ENCODE measurements around the gene BUD31. TPM values are rescaled to one million over a fixed set of nuclear protein-coding genes. Genes with fewer than 3 reads are reported as not detected.

The BUD31 gene
- total and polyA plus RNA-seq, 10 of the 15 experiments (the other 5 are each of a cell fraction or from before 2014, with no cell fraction given) = 74.2 to 317 (median 130) TPM

DNA sequence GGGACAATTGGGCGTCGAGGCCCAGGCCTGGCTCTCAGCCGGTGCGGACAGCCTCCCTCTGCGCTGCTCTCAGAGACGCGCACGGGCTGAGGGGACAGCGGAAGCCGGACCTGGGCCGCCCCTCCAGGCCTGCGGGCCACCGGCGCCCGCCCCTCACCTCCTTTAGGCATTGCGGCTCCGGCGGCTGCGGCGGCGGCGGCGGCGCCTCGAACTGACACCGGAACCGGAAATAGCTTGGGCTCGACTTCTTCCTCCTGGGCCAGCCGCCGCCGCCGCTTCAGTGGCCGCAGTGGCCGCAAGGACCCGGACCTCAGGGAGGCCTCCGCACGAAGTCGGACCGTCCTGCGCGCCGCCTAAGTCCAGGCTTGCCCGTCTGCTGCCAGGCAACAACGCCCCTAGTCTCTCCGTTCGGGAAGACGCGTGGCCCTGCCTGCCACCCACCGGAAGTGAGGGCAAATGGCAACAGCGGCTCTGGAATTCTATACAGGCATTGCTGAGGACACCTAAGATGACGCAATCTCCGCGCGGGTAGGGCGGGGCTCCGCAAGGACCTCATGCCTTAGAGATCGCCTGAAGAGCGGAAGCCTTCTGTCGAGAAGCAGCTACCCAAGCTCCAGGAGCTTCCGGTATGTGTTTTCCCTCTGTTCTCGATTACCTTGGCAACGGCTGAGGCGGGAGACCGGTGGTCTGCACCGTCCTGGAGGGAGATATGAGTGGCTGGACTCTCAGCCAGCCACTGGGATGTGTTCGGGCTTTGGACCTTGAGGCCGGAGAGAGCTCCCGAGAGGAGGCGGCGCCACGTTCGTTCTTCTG lies at the start of gene BUD31, which contains the start of gene PDAP1 (continued):
- TF ChIP-seq, protein P1, sequence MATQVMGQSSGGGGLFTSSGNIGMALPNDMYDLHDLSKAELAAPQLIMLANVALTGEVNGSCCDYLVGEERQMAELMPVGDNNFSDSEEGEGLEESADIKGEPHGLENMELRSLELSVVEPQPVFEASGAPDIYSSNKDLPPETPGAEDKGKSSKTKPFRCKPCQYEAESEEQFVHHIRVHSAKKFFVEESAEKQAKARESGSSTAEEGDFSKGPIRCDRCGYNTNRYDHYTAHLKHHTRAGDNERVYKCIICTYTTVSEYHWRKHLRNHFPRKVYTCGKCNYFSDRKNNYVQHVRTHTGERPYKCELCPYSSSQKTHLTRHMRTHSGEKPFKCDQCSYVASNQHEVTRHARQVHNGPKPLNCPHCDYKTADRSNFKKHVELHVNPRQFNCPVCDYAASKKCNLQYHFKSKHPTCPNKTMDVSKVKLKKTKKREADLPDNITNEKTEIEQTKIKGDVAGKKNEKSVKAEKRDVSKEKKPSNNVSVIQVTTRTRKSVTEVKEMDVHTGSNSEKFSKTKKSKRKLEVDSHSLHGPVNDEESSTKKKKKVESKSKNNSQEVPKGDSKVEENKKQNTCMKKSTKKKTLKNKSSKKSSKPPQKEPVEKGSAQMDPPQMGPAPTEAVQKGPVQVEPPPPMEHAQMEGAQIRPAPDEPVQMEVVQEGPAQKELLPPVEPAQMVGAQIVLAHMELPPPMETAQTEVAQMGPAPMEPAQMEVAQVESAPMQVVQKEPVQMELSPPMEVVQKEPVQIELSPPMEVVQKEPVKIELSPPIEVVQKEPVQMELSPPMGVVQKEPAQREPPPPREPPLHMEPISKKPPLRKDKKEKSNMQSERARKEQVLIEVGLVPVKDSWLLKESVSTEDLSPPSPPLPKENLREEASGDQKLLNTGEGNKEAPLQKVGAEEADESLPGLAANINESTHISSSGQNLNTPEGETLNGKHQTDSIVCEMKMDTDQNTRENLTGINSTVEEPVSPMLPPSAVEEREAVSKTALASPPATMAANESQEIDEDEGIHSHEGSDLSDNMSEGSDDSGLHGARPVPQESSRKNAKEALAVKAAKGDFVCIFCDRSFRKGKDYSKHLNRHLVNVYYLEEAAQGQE (IDR thresholded peaks at IDR 0.05; ENCODE audit: low read depth, low read length) = 0 out of 2 replicates have a peak, but pooled peaks have one; percentile 17
- TF ChIP-seq MTA2 (IDR thresholded peaks at IDR 0.05; ENCODE audit: low read depth) (peak; percentile 27; the same call in 1 of the 2 replicates), ZNF622 (IDR thresholded peaks at IDR 0.05) (no peak), KLF5 (IDR thresholded peaks at IDR 0.05; ENCODE audit: partially characterized antibody) (peak; percentile 93), RB1 (IDR thresholded peaks at IDR 0.05; ENCODE audit: borderline replicate concordance) (peak; percentile 92), FOXK2 (IDR thresholded peaks at IDR 0.05) (peak; percentile 82), NFYA (IDR thresholded peaks at IDR 0.05; ENCODE audit: borderline replicate concordance, low read depth, low read length) (no peak), CBX3 (IDR thresholded peaks at IDR 0.05; ENCODE audit: borderline replicate concordance, low read depth) (no peak), CHD2 (IDR thresholded peaks at IDR 0.05; ENCODE audit: borderline replicate concordance, low read depth, low read length) (peak; percentile 78), TCF7 (IDR thresholded peaks at IDR 0.05; ENCODE audit: borderline replicate concordance) (no peak)
- TF ChIP-seq, protein P2, sequence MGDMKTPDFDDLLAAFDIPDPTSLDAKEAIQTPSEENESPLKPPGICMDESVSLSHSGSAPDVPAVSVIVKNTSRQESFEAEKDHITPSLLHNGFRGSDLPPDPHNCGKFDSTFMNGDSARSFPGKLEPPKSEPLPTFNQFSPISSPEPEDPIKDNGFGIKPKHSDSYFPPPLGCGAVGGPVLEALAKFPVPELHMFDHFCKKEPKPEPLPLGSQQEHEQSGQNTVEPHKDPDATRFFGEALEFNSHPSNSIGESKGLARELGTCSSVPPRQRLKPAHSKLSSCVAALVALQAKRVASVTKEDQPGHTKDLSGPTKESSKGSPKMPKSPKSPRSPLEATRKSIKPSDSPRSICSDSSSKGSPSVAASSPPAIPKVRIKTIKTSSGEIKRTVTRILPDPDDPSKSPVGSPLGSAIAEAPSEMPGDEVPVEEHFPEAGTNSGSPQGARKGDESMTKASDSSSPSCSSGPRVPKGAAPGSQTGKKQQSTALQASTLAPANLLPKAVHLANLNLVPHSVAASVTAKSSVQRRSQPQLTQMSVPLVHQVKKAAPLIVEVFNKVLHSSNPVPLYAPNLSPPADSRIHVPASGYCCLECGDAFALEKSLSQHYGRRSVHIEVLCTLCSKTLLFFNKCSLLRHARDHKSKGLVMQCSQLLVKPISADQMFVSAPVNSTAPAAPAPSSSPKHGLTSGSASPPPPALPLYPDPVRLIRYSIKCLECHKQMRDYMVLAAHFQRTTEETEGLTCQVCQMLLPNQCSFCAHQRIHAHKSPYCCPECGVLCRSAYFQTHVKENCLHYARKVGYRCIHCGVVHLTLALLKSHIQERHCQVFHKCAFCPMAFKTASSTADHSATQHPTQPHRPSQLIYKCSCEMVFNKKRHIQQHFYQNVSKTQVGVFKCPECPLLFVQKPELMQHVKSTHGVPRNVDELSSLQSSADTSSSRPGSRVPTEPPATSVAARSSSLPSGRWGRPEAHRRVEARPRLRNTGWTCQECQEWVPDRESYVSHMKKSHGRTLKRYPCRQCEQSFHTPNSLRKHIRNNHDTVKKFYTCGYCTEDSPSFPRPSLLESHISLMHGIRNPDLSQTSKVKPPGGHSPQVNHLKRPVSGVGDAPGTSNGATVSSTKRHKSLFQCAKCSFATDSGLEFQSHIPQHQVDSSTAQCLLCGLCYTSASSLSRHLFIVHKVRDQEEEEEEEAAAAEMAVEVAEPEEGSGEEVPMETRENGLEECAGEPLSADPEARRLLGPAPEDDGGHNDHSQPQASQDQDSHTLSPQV (IDR thresholded peaks at IDR 0.05) = peak; percentile 96
- TF ChIP-seq, protein P3, sequence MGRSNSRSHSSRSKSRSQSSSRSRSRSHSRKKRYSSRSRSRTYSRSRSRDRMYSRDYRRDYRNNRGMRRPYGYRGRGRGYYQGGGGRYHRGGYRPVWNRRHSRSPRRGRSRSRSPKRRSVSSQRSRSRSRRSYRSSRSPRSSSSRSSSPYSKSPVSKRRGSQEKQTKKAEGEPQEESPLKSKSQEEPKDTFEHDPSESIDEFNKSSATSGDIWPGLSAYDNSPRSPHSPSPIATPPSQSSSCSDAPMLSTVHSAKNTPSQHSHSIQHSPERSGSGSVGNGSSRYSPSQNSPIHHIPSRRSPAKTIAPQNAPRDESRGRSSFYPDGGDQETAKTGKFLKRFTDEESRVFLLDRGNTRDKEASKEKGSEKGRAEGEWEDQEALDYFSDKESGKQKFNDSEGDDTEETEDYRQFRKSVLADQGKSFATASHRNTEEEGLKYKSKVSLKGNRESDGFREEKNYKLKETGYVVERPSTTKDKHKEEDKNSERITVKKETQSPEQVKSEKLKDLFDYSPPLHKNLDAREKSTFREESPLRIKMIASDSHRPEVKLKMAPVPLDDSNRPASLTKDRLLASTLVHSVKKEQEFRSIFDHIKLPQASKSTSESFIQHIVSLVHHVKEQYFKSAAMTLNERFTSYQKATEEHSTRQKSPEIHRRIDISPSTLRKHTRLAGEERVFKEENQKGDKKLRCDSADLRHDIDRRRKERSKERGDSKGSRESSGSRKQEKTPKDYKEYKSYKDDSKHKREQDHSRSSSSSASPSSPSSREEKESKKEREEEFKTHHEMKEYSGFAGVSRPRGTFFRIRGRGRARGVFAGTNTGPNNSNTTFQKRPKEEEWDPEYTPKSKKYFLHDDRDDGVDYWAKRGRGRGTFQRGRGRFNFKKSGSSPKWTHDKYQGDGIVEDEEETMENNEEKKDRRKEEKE (IDR thresholded peaks at IDR 0.05) = no peak
- TF ChIP-seq, protein P4, sequence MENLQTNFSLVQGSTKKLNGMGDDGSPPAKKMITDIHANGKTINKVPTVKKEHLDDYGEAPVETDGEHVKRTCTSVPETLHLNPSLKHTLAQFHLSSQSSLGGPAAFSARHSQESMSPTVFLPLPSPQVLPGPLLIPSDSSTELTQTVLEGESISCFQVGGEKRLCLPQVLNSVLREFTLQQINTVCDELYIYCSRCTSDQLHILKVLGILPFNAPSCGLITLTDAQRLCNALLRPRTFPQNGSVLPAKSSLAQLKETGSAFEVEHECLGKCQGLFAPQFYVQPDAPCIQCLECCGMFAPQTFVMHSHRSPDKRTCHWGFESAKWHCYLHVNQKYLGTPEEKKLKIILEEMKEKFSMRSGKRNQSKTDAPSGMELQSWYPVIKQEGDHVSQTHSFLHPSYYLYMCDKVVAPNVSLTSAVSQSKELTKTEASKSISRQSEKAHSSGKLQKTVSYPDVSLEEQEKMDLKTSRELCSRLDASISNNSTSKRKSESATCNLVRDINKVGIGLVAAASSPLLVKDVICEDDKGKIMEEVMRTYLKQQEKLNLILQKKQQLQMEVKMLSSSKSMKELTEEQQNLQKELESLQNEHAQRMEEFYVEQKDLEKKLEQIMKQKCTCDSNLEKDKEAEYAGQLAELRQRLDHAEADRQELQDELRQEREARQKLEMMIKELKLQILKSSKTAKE (IDR thresholded peaks at IDR 0.05; ENCODE audit: low read depth, poor library complexity, severe bottlenecking) = peak; percentile 71
- TF ChIP-seq, protein P5, sequence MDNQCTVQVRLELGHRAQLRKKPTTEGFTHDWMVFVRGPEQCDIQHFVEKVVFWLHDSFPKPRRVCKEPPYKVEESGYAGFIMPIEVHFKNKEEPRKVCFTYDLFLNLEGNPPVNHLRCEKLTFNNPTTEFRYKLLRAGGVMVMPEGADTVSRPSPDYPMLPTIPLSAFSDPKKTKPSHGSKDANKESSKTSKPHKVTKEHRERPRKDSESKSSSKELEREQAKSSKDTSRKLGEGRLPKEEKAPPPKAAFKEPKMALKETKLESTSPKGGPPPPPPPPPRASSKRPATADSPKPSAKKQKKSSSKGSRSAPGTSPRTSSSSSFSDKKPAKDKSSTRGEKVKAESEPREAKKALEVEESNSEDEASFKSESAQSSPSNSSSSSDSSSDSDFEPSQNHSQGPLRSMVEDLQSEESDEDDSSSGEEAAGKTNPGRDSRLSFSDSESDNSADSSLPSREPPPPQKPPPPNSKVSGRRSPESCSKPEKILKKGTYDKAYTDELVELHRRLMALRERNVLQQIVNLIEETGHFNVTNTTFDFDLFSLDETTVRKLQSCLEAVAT (IDR thresholded peaks at IDR 0.05) = peak; percentile 76
